Vagina (tissue), 2 donors: ENCODE measurements around the gene SYNPO2L. TPM values are rescaled to one million over a fixed set of nuclear protein-coding genes. Genes with fewer than 3 reads are reported as not detected.
"Not testable (repeated sequence)": the region's sequence is repeated elsewhere in the genome, so short reads cannot be mapped to it uniquely, and the experiment has no call there.

Experiments used
- DNase-seq, 2 donors: peaks; one replicate each; pipeline ENCODE4 v3.0.0-alpha.2; 2017; ENCODE audit errors: extremely low spot score in 2 of 2
- H3K27ac ChIP-seq: fragments of 200-600 bp; sonication (generic); one replicate; pipeline ENCODE4 v1.5.1; 2019
- H3K27me3 ChIP-seq: fragments of 200-600 bp; sonication (generic); one replicate; pipeline ENCODE4 v1.5.1; 2019
- H3K36me3 ChIP-seq, 2 donors: fragments of 200-600 bp; sonication (generic); one replicate each; pipeline ENCODE4 v1.5.1; 2017 to 2019
- H3K4me1 ChIP-seq: fragments of 200-600 bp; sonication (generic); one replicate; pipeline ENCODE4 v1.5.1; 2019
- H3K4me3 ChIP-seq, 2 donors: fragments of 200-600 bp; sonication (generic); 1 replicate in 1 of 2; 2 replicates in 1 of 2; pipeline ENCODE4 v1.5.1; 2016 to 2019
- H3K9me3 ChIP-seq: fragments of 200-600 bp; sonication (generic); one replicate; pipeline ENCODE4 v1.5.1; 2019
- POLR2A ChIP-seq, 2 donors: fragments of 450-650 bp; IDR thresholded peaks; one replicate each; pipeline ENCODE4 v1.6.1; 2017; ENCODE audit warnings: antibody characterized with exemption in 2 of 2, mild to moderate bottlenecking in 2 of 2, moderate library complexity in 2 of 2
- POLR2AphosphoS5 ChIP-seq, 2 donors: sonication (generic); formaldehyde crosslinking; IDR thresholded peaks; one replicate each; pipeline ENCODE4 v1.9.0; 2017; ENCODE audit warnings: antibody characterized with exemption in 2 of 2, mild to moderate bottlenecking in 2 of 2, low read depth in 1 of 2; ENCODE audit not compliant: insufficient read depth in 1 of 2
- intact Hi-C: fragments of 100-400 bp; cut with DNase I; formaldehyde crosslinking; loops from one replicate; pipeline ENCODE4 v1.15.1; 2023
- total RNA-seq: library from RNA; depleted of rRNA; stranded (reverse); fragments of >200 nt; gene quantifications from one replicate; pipeline ENCODE4 v1.2.3, GENCODE V29; 2016
- TF ChIP-seq, protein P1 (sequence below), 3 experiments: fragments of 450-650 bp in 2 of 3; fragments of 200-600 bp in 1 of 3; sonication (generic) in 1 of 3; IDR thresholded peaks; one replicate each; pipeline ENCODE4 v1.5.1; 2017 to 2019; ENCODE audit warnings: antibody characterized with exemption in 3 of 3, mild to moderate bottlenecking in 2 of 3, moderate library complexity in 2 of 3

SYNPO2L gene
- total RNA-seq, 1 donor from 2014 or later = 0.49 TPM

DNA sequence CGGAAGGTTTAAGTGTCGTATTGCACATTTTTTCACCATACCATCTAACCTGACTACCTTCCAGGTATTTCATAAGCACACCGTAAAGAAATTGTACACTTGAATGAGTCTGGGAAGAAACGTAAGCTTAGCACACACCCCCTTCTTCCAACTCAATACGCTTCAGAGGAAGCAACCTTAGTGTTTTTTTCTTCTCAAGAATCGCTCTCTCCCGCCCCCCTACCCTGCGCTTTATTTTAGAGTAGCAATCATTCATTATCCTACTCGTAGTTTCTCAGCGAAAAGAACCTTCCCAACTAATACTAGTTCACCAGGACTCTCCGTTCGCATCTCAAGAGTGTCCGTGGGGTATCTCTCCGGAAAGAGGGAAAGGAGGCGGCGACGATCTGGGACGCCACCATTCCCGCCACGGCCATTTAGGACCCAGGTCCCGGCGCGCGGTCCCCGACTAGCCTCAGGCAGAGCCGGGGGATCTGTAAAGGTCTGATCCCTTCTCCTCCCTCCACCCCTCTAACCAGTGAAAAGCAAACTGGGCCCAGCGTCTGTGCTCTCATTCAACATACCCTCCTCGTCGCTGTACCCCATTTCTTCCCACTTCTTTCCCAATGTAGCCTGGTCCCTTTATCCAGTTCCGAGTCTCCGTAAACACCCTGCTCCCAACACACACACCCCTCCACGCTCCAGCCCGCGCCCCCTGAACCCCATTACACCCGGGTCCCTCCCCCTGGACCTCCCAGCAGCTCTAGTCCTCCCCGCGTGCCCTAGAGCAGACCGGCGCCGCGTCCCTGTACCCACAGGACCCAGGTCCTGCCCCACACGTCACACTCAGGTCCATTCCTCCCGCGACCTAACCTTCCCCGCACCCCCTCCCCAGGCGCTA is 30.6 kb downstream of the SYNPO2L start:
- no peaks in the 10 kb centered on the region for H3K36me3 ChIP-seq
- H3K27ac ChIP-seq = peak overlapping the region; percentile 86
- no peak for DNase-seq
- no peaks in the 10 kb centered on the region for H3K27me3 ChIP-seq
- no peaks in the 10 kb centered on the region for H3K9me3 ChIP-seq
- peaks cover 9% of the 10 kb centered on the region for H3K4me1 ChIP-seq
- H3K4me3 ChIP-seq = peak overlapping the region; percentile 93 to 99
- intact Hi-C loops = loop anchor here (5.0 kb wide), 1 partner anchor 48 kb away; no protein-coding TSS in a partner anchor
- TF ChIP-seq, protein P1, sequence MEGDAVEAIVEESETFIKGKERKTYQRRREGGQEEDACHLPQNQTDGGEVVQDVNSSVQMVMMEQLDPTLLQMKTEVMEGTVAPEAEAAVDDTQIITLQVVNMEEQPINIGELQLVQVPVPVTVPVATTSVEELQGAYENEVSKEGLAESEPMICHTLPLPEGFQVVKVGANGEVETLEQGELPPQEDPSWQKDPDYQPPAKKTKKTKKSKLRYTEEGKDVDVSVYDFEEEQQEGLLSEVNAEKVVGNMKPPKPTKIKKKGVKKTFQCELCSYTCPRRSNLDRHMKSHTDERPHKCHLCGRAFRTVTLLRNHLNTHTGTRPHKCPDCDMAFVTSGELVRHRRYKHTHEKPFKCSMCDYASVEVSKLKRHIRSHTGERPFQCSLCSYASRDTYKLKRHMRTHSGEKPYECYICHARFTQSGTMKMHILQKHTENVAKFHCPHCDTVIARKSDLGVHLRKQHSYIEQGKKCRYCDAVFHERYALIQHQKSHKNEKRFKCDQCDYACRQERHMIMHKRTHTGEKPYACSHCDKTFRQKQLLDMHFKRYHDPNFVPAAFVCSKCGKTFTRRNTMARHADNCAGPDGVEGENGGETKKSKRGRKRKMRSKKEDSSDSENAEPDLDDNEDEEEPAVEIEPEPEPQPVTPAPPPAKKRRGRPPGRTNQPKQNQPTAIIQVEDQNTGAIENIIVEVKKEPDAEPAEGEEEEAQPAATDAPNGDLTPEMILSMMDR (IDR thresholded peaks at IDR 0.05) = no peak
- TF ChIP-seq POLR2A (IDR thresholded peaks at IDR 0.05) (no peak), POLR2AphosphoS5 (IDR thresholded peaks at IDR 0.05; ENCODE audit: insufficient read depth in 1 of 2, low read depth in 1 of 2) (no peak)

GRCh38 chr10:73623056-73623455 is 32.8 kb downstream of the SYNPO2L start:
- peaks cover 9% of the 10 kb centered on the region for H3K4me1 ChIP-seq
- H3K36me3 ChIP-seq = no peaks in the 10 kb centered on the region
- H3K4me3 ChIP-seq = no peak overlapping the region
- no peak for DNase-seq
- H3K9me3 ChIP-seq = no peaks in the 10 kb centered on the region
- H3K27me3 ChIP-seq = no peaks in the 10 kb centered on the region
- no peak overlapping the region for H3K27ac ChIP-seq
- intact Hi-C loops = no loop called here
- no peak for TF ChIP-seq POLR2AphosphoS5 (IDR thresholded peaks at IDR 0.05; ENCODE audit: insufficient read depth in 1 of 2, low read depth in 1 of 2)

- intact Hi-C loops, H3K4me1 ChIP-seq, DNase-seq, H3K4me3 ChIP-seq, H3K36me3 ChIP-seq, H3K9me3 ChIP-seq, H3K27ac ChIP-seq, H3K27me3 ChIP-seq: not testable (repeated sequence)
These were observed 34.9 kb downstream of the SYNPO2L start for GRCh38 chr10:73620974-73621373.

DNA sequence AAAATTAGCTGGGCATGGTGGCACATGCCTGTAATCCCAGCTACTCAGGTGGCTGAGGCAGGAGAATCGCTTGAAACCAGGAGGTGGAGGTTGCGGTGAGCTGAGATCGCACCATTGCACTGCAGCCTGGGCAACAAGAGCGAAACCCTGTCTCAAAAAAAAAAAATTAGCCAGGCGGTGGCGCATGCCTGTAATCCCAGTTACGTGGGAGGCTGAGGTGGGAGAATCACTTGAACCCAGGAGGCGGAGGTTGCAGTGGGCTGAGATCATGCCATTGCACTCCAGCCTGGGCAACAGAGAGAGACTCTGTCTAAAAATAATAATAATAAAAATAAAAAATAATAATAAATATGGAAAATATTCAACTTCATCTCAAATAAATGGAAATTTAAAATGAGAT is 38.7 kb downstream of the SYNPO2L start:
- intact Hi-C loops, DNase-seq, H3K9me3 ChIP-seq: not testable (repeated sequence)

GRCh38 chr10:73614720-73615119 is 41.1 kb downstream of the SYNPO2L start:
- Histone ChIP-seq H3K4me3 (no peak overlapping the region), H3K4me1 (no peaks in the 10 kb centered on the region), H3K27me3 (no peaks in the 10 kb centered on the region), H3K36me3 (no peaks in the 10 kb centered on the region), H3K27ac (no peak overlapping the region), H3K9me3 (no peaks in the 10 kb centered on the region)
- no peak for DNase-seq
- TF ChIP-seq POLR2A (IDR thresholded peaks at IDR 0.05) = no peak
- no peak for TF ChIP-seq POLR2AphosphoS5 (IDR thresholded peaks at IDR 0.05; ENCODE audit: insufficient read depth in 1 of 2, low read depth in 1 of 2)
- TF ChIP-seq, protein P1 (IDR thresholded peaks at IDR 0.05) = no peak
- intact Hi-C loops = no loop called here

More for the DNA sequence above, 38.7 kb downstream of the SYNPO2L start:
- H3K27ac ChIP-seq, H3K36me3 ChIP-seq, H3K27me3 ChIP-seq, H3K4me3 ChIP-seq, H3K4me1 ChIP-seq: not testable (repeated sequence)

DNA sequence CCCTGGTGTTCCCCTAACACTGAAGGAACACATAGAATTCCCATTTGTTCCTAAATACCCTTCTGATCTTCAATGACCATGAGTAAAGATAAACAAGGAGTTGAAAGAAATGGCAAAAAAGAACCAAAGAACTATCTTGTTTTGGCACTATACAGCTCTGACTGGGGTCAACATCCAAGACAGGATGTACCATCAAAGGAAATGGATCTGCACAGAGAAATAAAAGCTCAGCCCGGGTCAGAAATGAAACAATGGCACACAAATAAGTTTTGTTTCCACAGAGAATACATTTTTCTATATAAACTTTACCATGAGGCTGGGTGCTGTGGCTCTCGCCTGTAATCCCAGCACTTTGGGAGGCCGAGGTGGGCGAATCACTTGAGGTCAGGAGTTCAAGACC is 46.7 kb downstream of the SYNPO2L start:
- Histone ChIP-seq H3K36me3 (no peaks in the 10 kb centered on the region), H3K27me3 (no peaks in the 10 kb centered on the region), H3K4me3 (no peak overlapping the region), H3K27ac (no peak overlapping the region), H3K4me1 (no peaks in the 10 kb centered on the region), H3K9me3 (no peaks in the 10 kb centered on the region)
- DNase-seq = no peak
- intact Hi-C loops = no loop called here
- TF ChIP-seq POLR2A (IDR thresholded peaks at IDR 0.05) (no peak), POLR2AphosphoS5 (IDR thresholded peaks at IDR 0.05; ENCODE audit: insufficient read depth in 1 of 2, low read depth in 1 of 2) (no peak)
- TF ChIP-seq, protein P1 (IDR thresholded peaks at IDR 0.05) = no peak
